Activated T-helper 17 cell treated with anti-CD3 and anti-CD28 coated beads, Interleukin-2, amount 50 U/mL, for 72 hours (primary cell): ENCODE results near the gene CHST7. TPM values are rescaled to one million over a fixed set of nuclear protein-coding genes. Genes with fewer than 3 reads are reported as not detected.

ENCODE experiments used
- ATAC-seq: fragments of 150-1000 bp; cut with Tn5 transposase; replicated peaks from 2 replicates; pipeline ENCODE4 v1.10.0; 2021; ENCODE audit warnings: mild to moderate bottlenecking, moderate library complexity
- H3K27ac Mint-ChIP-seq: one replicate; pipeline ENCODE4 v1.8.0; 2022; ENCODE audit warnings: mixed read lengths
- H3K27me3 Mint-ChIP-seq: one replicate; pipeline ENCODE4 v1.8.0; 2022; ENCODE audit warnings: mixed read lengths
- H3K36me3 Mint-ChIP-seq: one replicate; pipeline ENCODE4 v1.8.0; 2022; ENCODE audit warnings: low read depth, mild to moderate bottlenecking, mixed read lengths
- H3K4me1 Mint-ChIP-seq: one replicate; pipeline ENCODE4 v1.8.0; 2022; ENCODE audit warnings: mixed read lengths
- H3K4me3 Mint-ChIP-seq: one replicate; pipeline ENCODE4 v1.8.0; 2022; ENCODE audit warnings: mild to moderate bottlenecking, mixed read lengths
- H3K9me3 Mint-ChIP-seq: one replicate; pipeline ENCODE4 v1.8.0; 2022; ENCODE audit warnings: mixed read lengths
- total RNA-seq, 2 donors: library from RNA; stranded (reverse); gene quantifications; one replicate each; pipeline ENCODE4 v1.2.3, GENCODE V29; 2022

The CHST7 gene
- total RNA-seq, 2 donors from 2014 or later: 2.4 to 2.9 TPM

DNA sequence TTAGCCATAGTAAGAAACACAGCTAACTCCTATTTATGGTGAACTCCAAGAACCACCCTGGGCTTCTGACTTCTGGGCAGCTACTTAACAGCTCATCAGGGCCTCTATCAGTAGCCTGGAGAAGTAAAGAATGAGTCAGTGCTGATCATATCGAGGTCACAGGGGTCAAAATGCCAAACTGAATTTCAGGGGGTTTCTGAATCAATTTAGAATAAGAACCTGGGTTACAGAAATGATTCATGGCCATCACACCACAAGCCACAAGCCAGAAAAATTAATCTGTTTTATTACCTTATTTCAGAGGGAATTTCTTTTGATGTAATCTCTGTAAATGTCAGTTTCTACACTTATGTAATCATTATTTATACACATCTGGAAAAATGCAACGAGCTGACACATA lies 64.4 kb downstream of the CHST7 start:
- no peak overlapping the region for H3K27ac Mint-ChIP-seq
- no peaks in the 10 kb centered on the region for H3K27me3 Mint-ChIP-seq
- H3K36me3 Mint-ChIP-seq: peaks cover 11% of the 10 kb centered on the region
- peaks cover 12% of the 10 kb centered on the region for H3K4me1 Mint-ChIP-seq
- H3K4me3 Mint-ChIP-seq: peak overlapping the region; percentile 26
- no peaks in the 10 kb centered on the region for H3K9me3 Mint-ChIP-seq
- peak; percentile 82 for ATAC-seq

DNA sequence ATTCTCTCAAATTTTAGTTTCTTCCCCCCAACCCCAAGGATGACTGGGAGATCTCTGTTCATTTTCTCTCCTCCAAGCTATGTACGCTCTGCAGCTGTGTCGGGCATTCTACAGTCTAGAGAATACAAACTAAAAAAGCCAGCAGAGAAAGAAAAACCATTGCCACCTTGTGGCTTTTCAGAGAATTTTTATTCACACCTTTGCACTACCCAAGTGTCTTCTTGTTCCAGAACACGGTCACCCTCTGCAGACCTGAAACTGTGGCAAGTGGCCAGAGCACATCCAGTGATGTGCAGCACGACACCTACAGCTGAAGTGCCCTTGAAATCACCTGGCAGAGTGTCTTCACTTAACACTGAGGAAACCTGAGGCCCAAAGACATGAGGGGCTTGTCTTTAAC lies 68.6 kb downstream of the CHST7 start:
- Mint-ChIP-seq H3K27ac (no peak overlapping the region), H3K27me3 (no peaks in the 10 kb centered on the region), H3K9me3 (no peaks in the 10 kb centered on the region), H3K4me1 (no peaks in the 10 kb centered on the region), H3K36me3 (no peaks in the 10 kb centered on the region), H3K4me3 (no peak overlapping the region)
- ATAC-seq: peak; percentile 68

DNA sequence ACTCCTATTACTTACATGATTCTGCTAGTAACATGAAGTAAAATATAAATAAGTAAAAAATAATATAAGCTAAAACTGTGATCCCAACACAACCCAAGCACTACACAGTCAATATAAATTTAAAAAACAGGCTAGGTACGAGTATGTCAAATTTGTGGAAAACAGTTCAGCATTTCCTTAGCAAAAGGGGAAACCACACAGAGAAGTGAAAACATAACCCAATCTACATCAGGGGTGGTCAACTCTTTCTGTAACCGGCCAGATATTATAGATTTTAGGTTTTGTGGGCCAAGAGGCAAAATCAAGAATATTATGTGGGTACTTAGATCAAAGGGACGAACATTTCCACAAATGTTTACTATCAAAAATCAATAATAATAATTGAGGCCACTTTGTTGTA lies 70.1 kb downstream of the CHST7 start:
- no peak overlapping the region for H3K27ac Mint-ChIP-seq
- no peaks in the 10 kb centered on the region for H3K9me3 Mint-ChIP-seq
- no peaks in the 10 kb centered on the region for H3K4me1 Mint-ChIP-seq
- H3K4me3 Mint-ChIP-seq: no peak overlapping the region
- no peaks in the 10 kb centered on the region for H3K27me3 Mint-ChIP-seq
- ATAC-seq: no peak
- peaks cover 9% of the 10 kb centered on the region for H3K36me3 Mint-ChIP-seq

DNA sequence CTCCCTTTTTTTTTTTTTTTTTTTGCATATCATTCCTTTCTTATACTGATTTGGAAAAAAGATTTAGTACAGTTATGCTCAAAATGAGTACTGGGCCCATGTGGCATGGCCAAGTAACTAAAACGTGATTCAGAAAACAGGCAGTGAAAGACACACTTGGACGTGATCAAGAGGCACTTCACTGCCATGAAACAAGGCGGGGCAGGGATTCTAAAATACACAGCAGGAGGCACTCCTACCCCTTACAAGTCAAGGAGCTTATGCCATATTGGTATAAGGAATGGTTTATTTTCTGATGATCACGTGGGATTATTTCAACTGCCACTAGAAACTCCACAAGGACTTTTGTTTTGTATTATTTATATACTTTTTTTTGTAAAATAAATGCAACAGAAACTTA lies 72.0 kb downstream of the CHST7 start:
- ATAC-seq: no peak
- no peaks in the 10 kb centered on the region for H3K27me3 Mint-ChIP-seq
- no peaks in the 10 kb centered on the region for H3K4me1 Mint-ChIP-seq
- H3K9me3 Mint-ChIP-seq: no peaks in the 10 kb centered on the region
- peaks cover 9% of the 10 kb centered on the region for H3K36me3 Mint-ChIP-seq
- no peak overlapping the region for H3K27ac Mint-ChIP-seq
- no peak overlapping the region for H3K4me3 Mint-ChIP-seq

DNA sequence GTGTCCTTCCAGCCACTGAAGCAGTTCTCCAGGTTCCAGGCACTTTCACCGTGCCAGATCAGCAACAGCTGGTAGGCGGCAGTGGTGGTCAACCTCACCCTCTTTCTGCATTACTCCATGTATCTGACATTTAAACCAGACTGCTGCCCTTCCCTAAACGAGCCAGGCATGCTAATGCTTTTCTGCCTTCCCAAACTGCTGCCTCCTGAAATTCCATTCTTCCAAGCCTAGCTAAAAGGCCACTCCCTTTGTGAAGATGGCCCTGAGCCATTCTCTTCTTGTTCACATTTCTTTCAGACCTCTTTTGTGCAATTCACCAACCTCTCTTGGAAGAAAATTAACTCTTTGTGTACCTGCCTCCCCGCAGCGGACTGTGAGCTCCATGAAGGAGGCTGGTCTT lies 73.7 kb downstream of the CHST7 start:
- Mint-ChIP-seq H3K9me3 (no peaks in the 10 kb centered on the region), H3K36me3 (peaks cover 14% of the 10 kb centered on the region), H3K4me3 (no peak overlapping the region), H3K27ac (no peak overlapping the region), H3K4me1 (no peaks in the 10 kb centered on the region), H3K27me3 (no peaks in the 10 kb centered on the region)
- ATAC-seq: no peak

Other genes starting within 250 kb of the CHST7 start
- gene ZNF674, start 28.3 kb upstream of the CHST7 start, total RNA-seq: 1 to 10 TPM; 2.0 to 3.0 TPM
- 10 to 100 TPM; 10.0 to 13.3 TPM for gene SLC9A7, start 185.4 kb downstream of the CHST7 start, total RNA-seq